GM18505 (cell line): ENCODE data around the gene CCDC51.
"Not testable (repeated sequence)": the region's sequence is repeated elsewhere in the genome, so short reads cannot be mapped to it uniquely, and the experiment has no call there.

Source experiments
- ATAC-seq: cut with Tn5 transposase; IDR thresholded peaks from one replicate; pipeline ENCODE4 v1.9.1; 2021; ENCODE audit not compliant: unreplicated experiment
- POLR2A ChIP-seq: IDR thresholded peaks from 4 replicates; pipeline ENCODE4 v1.6.1; 2011; ENCODE audit warnings: borderline replicate concordance; ENCODE audit not compliant: insufficient read depth, insufficient read length; ENCODE audit errors: extremely low read depth

The CCDC51 gene, protein sequence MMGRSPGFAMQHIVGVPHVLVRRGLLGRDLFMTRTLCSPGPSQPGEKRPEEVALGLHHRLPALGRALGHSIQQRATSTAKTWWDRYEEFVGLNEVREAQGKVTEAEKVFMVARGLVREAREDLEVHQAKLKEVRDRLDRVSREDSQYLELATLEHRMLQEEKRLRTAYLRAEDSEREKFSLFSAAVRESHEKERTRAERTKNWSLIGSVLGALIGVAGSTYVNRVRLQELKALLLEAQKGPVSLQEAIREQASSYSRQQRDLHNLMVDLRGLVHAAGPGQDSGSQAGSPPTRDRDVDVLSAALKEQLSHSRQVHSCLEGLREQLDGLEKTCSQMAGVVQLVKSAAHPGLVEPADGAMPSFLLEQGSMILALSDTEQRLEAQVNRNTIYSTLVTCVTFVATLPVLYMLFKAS

DNA sequence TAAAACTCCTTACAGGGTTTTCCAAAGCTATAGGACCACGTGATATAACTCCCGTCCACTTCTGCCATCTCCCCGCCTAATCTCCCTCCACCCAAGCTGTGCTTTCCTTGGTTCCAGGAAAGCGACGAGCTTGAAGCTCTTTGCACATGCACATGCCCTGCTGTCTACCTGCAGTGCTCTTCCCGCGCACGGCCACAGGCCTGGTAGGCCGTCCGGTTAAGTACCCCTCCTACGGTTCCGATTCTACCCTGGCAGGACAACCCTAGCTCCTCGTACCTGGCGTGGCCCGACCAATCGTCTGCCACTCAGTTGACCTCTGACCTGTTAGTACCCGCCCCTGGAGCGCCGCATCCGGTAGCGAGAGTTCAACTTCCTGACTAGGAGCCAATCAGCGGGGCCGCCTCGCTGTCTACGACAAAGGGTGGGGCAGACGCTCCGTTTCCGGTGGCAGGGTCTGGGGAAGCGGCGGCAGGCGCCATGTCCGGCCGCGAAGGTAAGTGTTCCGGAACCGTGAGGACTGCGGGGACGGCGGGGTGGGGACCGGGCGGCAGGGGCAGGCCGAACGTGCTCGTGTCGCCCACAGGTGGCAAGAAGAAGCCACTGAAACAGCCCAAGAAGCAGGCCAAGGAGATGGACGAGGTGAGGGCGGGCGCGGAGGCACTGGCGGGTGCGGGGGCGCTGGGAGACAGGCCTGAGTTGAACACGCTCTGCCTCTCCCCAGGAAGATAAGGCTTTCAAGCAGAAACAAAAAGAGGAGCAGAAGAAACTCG, at the start of gene CCDC51, which contains the start of gene TMA7:
TSS of gene CCDC51 (minus strand) at position 300 of the 770 bp plus-strand sequence. CDS start 4,991 bp downstream, outside the sequence.
TSS of gene TMA7 (plus strand) at position 438 of the 770 bp plus-strand sequence. CDS start at position 478, 40 bp downstream.
- peak; percentile 90 for ATAC-seq
- TF ChIP-seq POLR2A = peak; percentile 76

DNA sequence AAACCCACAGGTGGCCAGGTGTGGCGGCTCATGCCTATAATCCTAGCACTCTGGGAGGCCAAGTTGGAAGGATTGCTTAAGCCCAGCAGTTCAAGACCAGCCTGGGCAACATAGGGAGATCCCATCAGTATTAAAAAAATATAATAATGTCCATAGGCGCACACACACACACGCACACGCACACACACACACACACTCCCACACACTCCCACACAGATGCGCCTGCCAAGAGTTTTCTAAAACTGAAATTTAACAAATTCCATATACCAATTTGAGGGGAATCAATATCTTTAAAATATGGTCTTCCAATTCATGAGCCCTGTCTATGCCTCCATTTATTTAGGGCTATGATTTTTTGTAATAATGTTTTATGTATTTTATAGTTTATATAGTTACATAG, 47.0 kb upstream of the CCDC51 start:
- no peak for ATAC-seq
- no peak for TF ChIP-seq POLR2A

DNA sequence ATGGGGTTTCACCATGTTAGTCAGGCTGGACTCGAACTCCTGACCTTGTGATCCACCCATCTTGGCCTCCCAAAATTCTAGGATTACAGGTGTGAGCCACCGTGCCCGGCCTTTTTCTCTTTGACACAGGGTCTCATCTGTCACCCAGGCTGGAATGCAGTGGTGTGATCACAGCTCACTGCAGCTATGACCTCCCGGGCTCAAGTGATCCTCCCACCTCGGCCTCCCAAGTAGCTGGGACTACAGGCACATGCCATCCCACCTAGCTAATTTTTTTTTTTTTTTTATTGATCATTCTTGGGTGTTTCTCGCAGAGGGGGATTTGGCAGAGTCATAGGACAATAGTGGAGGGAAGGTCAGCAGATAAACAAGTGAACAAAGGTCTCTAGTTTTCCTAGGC, 42.9 kb upstream of the CCDC51 start:
- ATAC-seq = not testable (repeated sequence)

DNA sequence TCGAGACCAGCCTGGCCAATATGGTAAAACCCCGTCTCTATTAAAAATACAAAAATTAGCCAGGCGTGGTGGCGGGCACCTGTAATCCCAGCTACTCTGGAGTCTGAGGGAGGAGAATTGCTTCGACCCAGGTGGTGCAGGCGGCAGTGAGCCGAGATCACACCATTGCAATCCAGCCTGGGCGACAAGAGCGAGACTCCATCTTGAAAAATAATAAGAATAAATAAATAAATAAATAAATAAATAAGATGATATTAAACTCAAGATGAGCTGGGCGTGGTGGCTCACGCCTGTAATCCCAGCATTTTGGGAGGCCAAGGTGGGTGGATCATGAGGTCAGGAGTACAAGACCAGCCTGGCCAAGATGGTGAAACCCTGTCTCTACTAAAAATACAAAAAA, 41.0 kb upstream of the CCDC51 start:
- ATAC-seq = not testable (repeated sequence)

DNA sequence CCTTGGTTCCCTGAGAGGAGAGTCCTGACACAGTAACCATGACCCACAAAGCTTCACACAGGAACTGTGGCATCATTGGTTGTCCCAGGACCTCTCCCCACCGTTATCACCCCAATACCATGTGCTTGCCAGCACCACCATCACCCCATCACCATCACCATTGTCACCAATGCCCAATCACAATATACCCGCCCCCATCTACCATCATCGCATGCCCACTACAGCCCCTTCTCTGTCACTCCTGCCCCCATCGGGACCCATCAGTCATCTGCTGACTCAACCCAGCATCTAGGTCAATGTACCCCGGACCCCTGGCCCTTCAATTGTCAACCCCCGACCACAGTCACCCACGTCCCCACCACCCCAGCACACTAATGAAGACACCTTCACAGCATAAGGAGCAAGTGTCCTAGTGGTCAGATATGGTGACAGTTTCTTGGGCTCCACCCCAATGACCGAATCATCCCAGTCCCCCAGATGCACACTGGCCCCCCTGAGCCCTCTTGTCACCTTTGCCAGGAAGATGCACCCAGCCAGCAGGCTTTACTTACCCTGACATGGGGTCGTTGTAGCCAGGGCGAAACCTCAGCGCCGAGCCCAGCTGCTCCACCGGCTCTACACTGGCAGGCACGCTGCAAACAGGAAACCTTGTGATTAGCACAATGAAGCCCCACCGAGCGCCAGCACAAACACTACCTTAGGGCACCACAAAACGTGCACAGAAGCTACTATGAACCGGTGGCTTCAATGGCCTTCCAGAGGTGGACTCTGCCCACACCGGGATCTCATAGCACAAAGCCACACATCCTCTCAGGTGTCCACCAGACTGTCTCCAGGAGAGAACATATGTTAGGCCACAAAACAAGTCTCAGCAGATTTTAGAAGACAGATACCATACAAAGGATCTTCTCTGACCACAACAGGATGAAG, 39.0 kb upstream of the CCDC51 start:
- TF ChIP-seq POLR2A = no peak
- no peak for ATAC-seq

DNA sequence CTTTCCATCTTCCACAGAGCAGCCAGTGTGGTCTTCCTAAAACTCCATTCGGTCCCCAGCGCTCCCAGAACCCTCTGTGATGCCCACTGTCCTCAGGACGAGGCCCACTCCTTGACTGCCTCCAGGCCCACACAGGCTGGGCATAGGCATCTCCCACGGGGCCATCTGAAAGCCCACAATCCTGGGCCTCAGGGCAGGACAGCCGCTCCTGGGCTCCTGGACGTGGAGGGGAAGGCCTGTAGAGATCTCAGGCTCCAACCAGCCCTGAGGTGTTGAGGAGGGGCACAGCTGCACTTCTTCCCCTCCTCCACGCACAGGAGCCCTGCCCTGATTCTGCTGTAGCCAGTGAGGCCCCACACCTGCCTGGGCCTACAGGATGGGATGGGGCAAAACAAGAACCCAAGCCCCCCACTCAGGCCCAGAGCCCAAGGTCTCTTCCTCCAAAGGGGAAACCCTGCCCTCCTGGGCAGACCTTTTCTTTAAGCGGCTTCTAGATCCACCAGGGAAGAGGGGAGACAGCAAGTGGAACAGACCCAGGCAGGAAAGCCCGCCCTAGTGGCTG, 38.1 kb upstream of the CCDC51 start:
- TF ChIP-seq POLR2A = no peak

DNA sequence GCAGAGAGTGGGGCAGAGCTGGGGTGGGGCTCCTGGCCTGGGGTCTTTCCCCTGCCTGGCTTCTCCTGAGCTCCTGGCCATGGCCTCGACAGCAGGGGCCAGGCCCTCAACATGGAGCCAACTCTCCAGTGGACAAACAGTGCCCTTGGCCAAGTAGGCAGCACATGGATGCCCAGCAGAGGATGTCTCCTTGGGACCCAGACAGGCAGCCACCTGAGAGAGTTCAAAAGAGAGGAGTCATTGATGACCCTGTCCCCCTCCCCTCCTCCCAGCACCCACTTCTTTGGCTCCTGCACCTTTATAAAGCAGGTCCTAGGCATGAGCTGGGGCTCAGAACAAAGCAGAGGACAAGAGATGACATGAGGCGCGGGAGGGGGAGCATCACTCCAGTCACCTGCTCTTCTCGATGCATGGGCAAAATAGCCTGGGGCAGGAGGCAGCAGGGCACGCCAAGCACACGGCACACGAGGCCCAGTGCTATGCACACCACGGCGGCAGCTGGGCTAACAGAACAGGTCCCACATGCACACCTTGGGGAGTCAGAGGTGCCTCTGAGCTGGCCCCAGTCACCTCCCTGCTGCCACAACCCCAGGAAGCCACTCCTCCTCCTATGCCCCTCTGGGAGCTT, 36.6 kb upstream of the CCDC51 start:
- no peak for ATAC-seq

More for the DNA sequence above, 38.1 kb upstream of the CCDC51 start:
- no peak for ATAC-seq

DNA sequence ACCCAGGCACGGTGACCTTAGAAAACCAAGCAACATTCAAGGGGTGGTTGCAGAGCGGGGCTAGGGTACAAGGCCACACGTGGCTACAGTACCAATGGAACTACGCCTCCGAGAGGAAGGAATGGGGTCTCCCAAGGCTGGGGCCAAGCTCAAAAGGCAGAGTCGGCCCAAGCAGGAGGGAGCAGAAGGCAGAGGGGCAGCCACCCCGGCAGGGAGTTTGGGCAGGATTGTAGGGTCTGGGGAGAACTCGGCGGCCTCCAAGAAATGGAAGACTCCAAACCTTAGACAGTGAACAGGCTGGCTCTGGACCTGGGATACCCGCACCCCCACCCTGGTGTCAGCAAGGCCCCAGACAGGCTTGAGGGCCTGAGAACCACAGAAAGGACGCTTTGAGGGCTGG, 35.3 kb upstream of the CCDC51 start:
- no peak for TF ChIP-seq POLR2A
- ATAC-seq = no peak

More for the DNA sequence above, 36.6 kb upstream of the CCDC51 start:
- no peak for TF ChIP-seq POLR2A

DNA sequence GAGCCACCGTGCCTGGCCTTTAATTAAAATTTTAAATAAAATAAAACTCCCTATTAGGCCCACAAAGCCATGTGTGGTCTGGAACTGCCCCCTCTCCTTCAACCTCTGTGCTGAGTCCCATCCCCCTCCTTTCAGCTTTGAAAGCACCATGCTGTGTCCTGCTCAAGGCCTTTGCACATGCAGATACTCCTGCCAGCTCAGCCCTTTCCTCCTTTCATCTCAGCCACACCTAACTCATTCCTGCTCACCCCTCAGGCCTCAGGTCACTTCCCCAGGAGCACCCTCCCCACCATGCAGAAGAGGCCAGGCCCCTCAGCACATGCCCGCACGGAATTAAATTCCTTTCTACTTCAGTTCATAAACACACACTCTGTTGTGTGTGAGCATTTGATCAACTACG, 34.7 kb upstream of the CCDC51 start:
- no peak for TF ChIP-seq POLR2A

DNA sequence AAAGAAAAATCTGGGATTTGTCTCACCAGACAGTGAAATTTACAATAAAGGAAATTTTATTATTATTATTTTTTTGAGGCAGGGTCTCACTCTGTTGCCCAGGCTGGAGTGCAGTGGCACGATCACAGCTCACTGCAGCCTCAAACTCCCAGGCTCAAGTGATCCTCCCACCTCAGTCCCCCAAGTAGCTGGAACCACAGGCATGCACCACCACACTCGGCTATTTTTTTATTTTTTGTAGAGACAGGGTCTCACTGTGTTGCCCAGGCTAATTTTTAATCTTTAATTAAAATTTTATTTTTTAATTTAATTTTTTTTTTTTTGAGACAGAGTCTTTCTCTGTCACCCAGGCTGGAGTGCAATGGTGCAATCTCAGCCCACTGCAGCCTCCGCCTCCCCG, 34.1 kb upstream of the CCDC51 start:
- not testable (repeated sequence) for ATAC-seq

More for the DNA sequence above, 34.7 kb upstream of the CCDC51 start:
- ATAC-seq = no peak

DNA sequence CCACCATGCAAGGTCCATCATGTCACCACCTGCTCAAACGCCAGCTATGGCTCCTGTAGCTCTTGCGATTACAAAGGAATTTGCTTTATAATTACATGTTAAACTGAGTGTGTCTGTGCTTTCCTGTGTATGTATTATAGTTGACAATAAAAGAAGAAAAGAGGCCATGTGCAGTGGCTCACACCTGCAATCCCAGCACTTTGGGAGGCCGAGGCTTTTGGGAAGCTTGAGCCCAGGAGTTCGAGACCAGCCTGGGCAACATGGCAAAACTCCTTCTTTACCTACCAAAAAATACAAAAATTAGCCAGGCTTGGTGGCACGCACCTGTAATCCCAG, 33.7 kb upstream of the CCDC51 start:
- no peak for ATAC-seq
- no peak for TF ChIP-seq POLR2A

DNA sequence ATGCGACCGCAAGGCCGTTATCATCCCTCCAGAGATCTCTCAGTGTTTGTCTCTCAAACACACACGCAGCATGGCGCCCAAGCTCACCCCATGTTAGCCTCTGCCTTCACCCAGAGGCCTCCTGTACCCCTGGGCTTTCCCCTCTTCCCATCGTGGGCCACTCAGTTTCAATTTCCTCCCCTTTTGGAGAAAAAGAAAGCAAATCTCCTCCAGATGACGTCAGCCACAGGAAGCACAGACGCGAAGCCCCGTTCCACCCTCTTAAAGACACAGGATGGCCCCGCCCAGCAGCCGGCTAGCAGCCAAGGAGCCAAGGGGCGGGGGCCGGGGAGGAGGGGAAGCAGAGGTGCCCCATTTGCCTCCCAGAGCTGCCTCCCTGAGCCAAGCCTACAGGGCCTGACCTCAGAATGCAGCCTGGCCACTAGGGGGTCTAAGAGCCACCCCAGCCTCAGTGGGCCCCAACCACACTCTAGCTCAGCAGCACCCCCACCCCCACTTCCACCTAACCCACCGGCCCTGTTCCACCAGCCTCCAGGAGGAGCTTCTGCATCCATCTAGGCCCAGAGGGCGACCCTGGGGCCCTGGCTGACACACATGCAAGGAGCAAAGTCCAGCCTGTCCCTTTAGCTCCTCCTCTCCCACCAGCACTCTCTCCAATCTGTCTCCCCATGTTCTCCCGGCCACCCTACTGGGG, 33.2 kb upstream of the CCDC51 start:
- ATAC-seq = peak; percentile 71

More for the DNA sequence above, 33.2 kb upstream of the CCDC51 start:
- peak; percentile 92 for TF ChIP-seq POLR2A
